HepG2 (cell line): ENCODE results near the gene SLC35F1. TPM values are rescaled to one million over a fixed set of nuclear protein-coding genes. Genes with fewer than 3 reads are reported as not detected.

Experiments used
- ATAC-seq: fragments of 200-7000 bp; cut with Tn5 transposase; 3 replicates; pipeline ENCODE4 v1.9.1; 2020; ENCODE audit warnings: mild to moderate bottlenecking, moderate library complexity
- BruUV-seq: library from RNA; stranded (reverse); fragments of 400-500 nt; replicated peaks from 2 replicates; lab custom pipeline; 2021; lab: Mats Ljungman, UMichigan
- CTCF ChIA-PET: fragments of 300-600 bp; formaldehyde crosslinking; extraction: SDS; loops from one replicate; lab custom pipeline; 2021; ENCODE audit warnings: low total read pairs, inconsistent platforms, low intra/inter-chr PET ratio; lab: Yijun Ruan, JAX
- POLR2A ChIA-PET: fragments of 350-600 bp; sonication (Branson Sonifier 250); formaldehyde crosslinking; loops from one replicate; lab custom pipeline; 2020; ENCODE audit warnings: antibody characterized with exemption, inconsistent platforms; lab: Yijun Ruan, JAX
- DNase-seq: peaks from one replicate; pipeline ENCODE4 v3.0.0-alpha.2; 2015; ENCODE audit warnings: low spot score
- FAIRE-seq: peaks from 3 replicates; lab custom pipeline; 2011; peaks lifted over from hg19 to GRCh38; lab: Jason Lieb, UNC
- H2AFZ ChIP-seq: one replicate; pipeline ENCODE4 v1.6.1; 2011; ENCODE audit warnings: low read length, inconsistent platforms
- H3K27ac ChIP-seq: fragments of 300-600 bp; 3 replicates; pipeline ENCODE4 v1.8.0; 2011; ENCODE audit warnings: mixed run types, mild to moderate bottlenecking, mixed read lengths, low read length, inconsistent platforms; ENCODE audit not compliant: insufficient read depth; ENCODE audit errors: extremely low read length
- H3K27me3 ChIP-seq, 2 experiments: fragments of 200-600 bp in 1 of 2; 2 replicates in 1 of 2; 3 replicates in 1 of 2; pipeline versions ENCODE4 v1.6.0 to v1.8.0; 2011; ENCODE audit warnings: low read length in 2 of 2, mild to moderate bottlenecking in 2 of 2, moderate library complexity in 2 of 2, inconsistent platforms in 1 of 2; ENCODE audit not compliant: insufficient read depth in 2 of 2, control insufficient read depth in 1 of 2
- H3K36me3 ChIP-seq, 2 experiments: fragments of 200-600 bp in 1 of 2; replicated peaks in 1 of 2; 2 replicates in 1 of 2; 3 replicates in 1 of 2; pipeline versions ENCODE4 v1.5.1 to v1.8.0; 2011; ENCODE audit warnings: low read length in 2 of 2, inconsistent platforms in 1 of 2; ENCODE audit not compliant: insufficient read depth in 2 of 2, control insufficient read depth in 1 of 2
- H3K4me1 ChIP-seq: 2 replicates; pipeline ENCODE4 v1.5.1; 2012; ENCODE audit warnings: low read length, inconsistent platforms; ENCODE audit not compliant: insufficient read depth
- H3K4me2 ChIP-seq: 2 replicates; pipeline ENCODE4 v1.6.0; 2011; ENCODE audit warnings: low read depth, low read length, inconsistent platforms
- H3K4me3 ChIP-seq, 3 experiments: fragments of 200-600 bp in 1 of 3; sonication (generic), shearing (Covaris generic) in 1 of 3; replicated peaks in 1 of 3; 2 replicates each; pipeline ENCODE4 v1.5.1; 2011 to 2016; ENCODE audit warnings: low read length in 3 of 3, inconsistent platforms in 2 of 3, low read depth in 2 of 3, mild to moderate bottlenecking in 2 of 3, control low read depth in 1 of 3, mixed read lengths in 1 of 3; ENCODE audit not compliant: insufficient read depth in 1 of 3
- H3K79me2 ChIP-seq: one replicate; pipeline ENCODE4 v1.6.1; 2011; ENCODE audit warnings: low read length, inconsistent platforms; ENCODE audit not compliant: insufficient read depth
- H3K9ac ChIP-seq: 2 replicates; pipeline ENCODE4 v1.6.0; 2011; ENCODE audit warnings: mild to moderate bottlenecking, low read depth, low read length, inconsistent platforms; ENCODE audit not compliant: insufficient read depth
- H3K9me3 ChIP-seq: 2 replicates; pipeline ENCODE4 v1.5.1; 2012; ENCODE audit warnings: mild to moderate bottlenecking, low read length
- H4K20me1 ChIP-seq: 2 replicates; pipeline ENCODE4 v1.6.0; 2011; ENCODE audit warnings: inconsistent platforms, mild to moderate bottlenecking, low read length, moderate library complexity; ENCODE audit not compliant: insufficient read depth
- ARHGAP35 ChIP-seq: sonication (generic); formaldehyde crosslinking; IDR thresholded peaks from 2 replicates; pipeline ENCODE4 v1.9.0; 2022; ENCODE audit warnings: mild to moderate bottlenecking, inconsistent platforms, moderate library complexity, missing genetic modification reagents, borderline replicate concordance
- FOXM1 ChIP-seq: sonication (generic); formaldehyde crosslinking; IDR thresholded peaks from 2 replicates; pipeline ENCODE4 v1.5.0; 2020; ENCODE audit warnings: missing genetic modification reagents
- HNF4A ChIP-seq: sonication (generic); formaldehyde crosslinking; IDR thresholded peaks from 2 replicates; pipeline ENCODE4 v1.4.0; 2020; ENCODE audit warnings: missing genetic modification reagents
- HNRNPUL1 ChIP-seq: fragments of 200-400 bp; formaldehyde crosslinking; IDR thresholded peaks from 2 replicates; pipeline ENCODE4 v1.6.1; 2017; ENCODE audit warnings: low read depth, mild to moderate bottlenecking, low read length, moderate library complexity
- KDM4B ChIP-seq: sonication (generic); formaldehyde crosslinking; IDR thresholded peaks from 2 replicates; pipeline ENCODE4 v1.4.0; 2020; ENCODE audit warnings: missing genetic modification reagents
- MAFK ChIP-seq, 2 experiments: IDR thresholded peaks in 1 of 2; conservative IDR thresholded peaks in 1 of 2; 2 replicates each; pipeline ENCODE4 v1.6.1; 2011; ENCODE audit warnings: improper control_type of control experiment in 2 of 2, low read length in 2 of 2
- SRF ChIP-seq: IDR thresholded peaks from 2 replicates; pipeline ENCODE4 v1.6.1; 2011; ENCODE audit warnings: mild to moderate bottlenecking, low read depth, low read length, moderate library complexity
- STAT5B ChIP-seq: sonication (generic); formaldehyde crosslinking; IDR thresholded peaks from 2 replicates; pipeline ENCODE4 v1.4.0; 2020; ENCODE audit warnings: missing genetic modification reagents
- USF2 ChIP-seq, 2 experiments: sonication (generic) in 1 of 2; formaldehyde crosslinking in 1 of 2; IDR thresholded peaks; 2 replicates each; pipeline versions ENCODE4 v1.5.1 to v1.6.1; 2011 to 2020; ENCODE audit warnings: borderline replicate concordance in 1 of 2, low read depth in 1 of 2, low read length in 1 of 2, mild to moderate bottlenecking in 1 of 2, missing genetic modification reagents in 1 of 2, moderate library complexity in 1 of 2
- ZFP90 ChIP-seq: sonication (generic); formaldehyde crosslinking; IDR thresholded peaks from 2 replicates; pipeline ENCODE4 v1.8.0; 2022; ENCODE audit warnings: missing genetic modification reagents, mild to moderate bottlenecking, inconsistent platforms, borderline replicate concordance
- ZNF564 ChIP-seq: sonication (generic); formaldehyde crosslinking; IDR thresholded peaks from 2 replicates; pipeline ENCODE4 v1.8.1; 2023; ENCODE audit warnings: mild to moderate bottlenecking, missing genetic modification reagents
- ZNF740 ChIP-seq: sonication (generic); formaldehyde crosslinking; IDR thresholded peaks from 2 replicates; pipeline ENCODE4 v1.4.0; 2020; ENCODE audit warnings: missing genetic modification reagents
- ZNF747 ChIP-seq: sonication (generic); formaldehyde crosslinking; IDR thresholded peaks from 2 replicates; pipeline ENCODE4 v1.8.1; 2023; ENCODE audit warnings: missing genetic modification reagents, mild to moderate bottlenecking, borderline replicate concordance
- WGBS: methylation state at CpG from one replicate; pipeline ENCODE4 v1.1.6; 2017; ENCODE audit warnings: low lambda C conversion rate; 5-methylcytosine and 5-hydroxymethylcytosine counted together
- in situ Hi-C: cut with HindIII; loops from 2 replicates; pipeline ENCODE4 v1.10.0; 2017; ENCODE audit warnings: low pct_unique_long_range_greater_than_20kb; ENCODE audit not compliant: extremely low pct_ligation_motif_present
- intact Hi-C: fragments of 100-400 bp; cut with micrococcal nuclease; formaldehyde crosslinking; loops from one replicate; pipeline ENCODE4 v1.10.0; 2022; ENCODE audit not compliant: unreplicated experiment
- polyA plus RNA-seq, 8 experiments: library from polyadenylated mRNA; depleted of rRNA in 3 of 8; stranded (reverse) in 7 of 8; unstranded in 1 of 8; fragments of >200 nt; fragmentation: Illumina TruSeq in 4 of 8; extraction: Trizol in 4 of 8; gene quantifications; 2 replicates each; pipeline versions ENCODE4 v1.2.1 to v1.2.3, GENCODE V29; 2011 to 2016; ENCODE audit warnings: low read depth in 4 of 8, missing spikeins in 1 of 8, mixed read lengths in 1 of 8; ENCODE audit not compliant: insufficient read depth in 1 of 8
- total RNA-seq, 5 experiments: library from RNA; depleted of rRNA; stranded (reverse); fragments of >200 nt; fragmentation: Illumina TruSeq; extraction: Trizol; gene quantifications; 2 replicates each; pipeline ENCODE4 v1.2.3, GENCODE V29; 2016; ENCODE audit warnings: low read depth in 1 of 5

SLC35F1 gene
- total and polyA plus RNA-seq, 2 of the 13 experiments (the other 11 are each of a cell fraction or from before 2014, with no cell fraction given): 0.01 TPM; not detected in 1

DNA sequence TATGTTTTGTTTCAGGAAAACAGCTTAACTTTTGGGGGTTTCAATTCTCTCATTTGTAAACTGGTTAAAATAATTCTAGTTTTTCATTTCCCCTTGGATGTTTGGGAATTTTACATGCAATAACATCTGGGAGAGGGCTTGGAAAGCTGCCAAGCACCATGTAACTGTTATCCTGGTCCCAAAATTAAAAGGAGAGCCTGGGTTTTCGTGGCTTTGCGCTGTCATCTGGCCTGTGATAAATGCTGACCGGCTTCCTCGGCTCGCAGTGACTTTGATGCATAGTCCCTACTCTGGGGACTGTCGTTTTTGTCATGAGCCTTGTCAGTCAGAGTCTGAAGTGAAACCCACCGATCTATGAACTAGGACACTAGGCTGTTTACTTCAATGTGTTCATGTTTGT is 12.2 kb downstream of the SLC35F1 start:
- Histone ChIP-seq H4K20me1 (no peaks in the 10 kb centered on the region), H3K36me3 (no peaks in the 10 kb centered on the region), H3K4me2 (no peak overlapping the region), H3K79me2 (no peaks in the 10 kb centered on the region), H2AFZ (no peak overlapping the region), H3K27me3 (peaks cover 0 to 6% of the 10 kb centered on the region in 2 experiments; a peak in 2 of 5 replicates), H3K9me3 (no peaks in the 10 kb centered on the region), H3K9ac (no peak overlapping the region), H3K4me3 (no peak overlapping the region), H3K27ac (no peak overlapping the region), H3K4me1 (peaks cover 12% of the 10 kb centered on the region)
- in situ Hi-C loops (no loop called here), intact Hi-C loops (no loop called here)
- no peak for DNase-seq
- POLR2A ChIA-PET: no interaction called here
- CTCF ChIA-PET: no interaction called here
- TF ChIP-seq ZNF747 (CRISPR knock-in tag) (no peak), MAFK (conservative IDR thresholded peaks at IDR 0.05 in 1 of 2, IDR thresholded peaks at IDR 0.05 in 1 of 2; ENCODE audit: low read length in 2 of 2) (0 out of 4 replicates have a peak, but pooled peaks of 1 of the 2 experiments have one; percentile 6), ZNF740 (CRISPR knock-in tag) (no peak), STAT5B (CRISPR knock-in tag) (no peak), FOXM1 (no peak)
- WGBS: 18% methylated on average over 7 of the region's 7 CpGs
- FAIRE-seq: no peak
- no TSS peak for BruUV-seq
- no peak for ATAC-seq

DNA sequence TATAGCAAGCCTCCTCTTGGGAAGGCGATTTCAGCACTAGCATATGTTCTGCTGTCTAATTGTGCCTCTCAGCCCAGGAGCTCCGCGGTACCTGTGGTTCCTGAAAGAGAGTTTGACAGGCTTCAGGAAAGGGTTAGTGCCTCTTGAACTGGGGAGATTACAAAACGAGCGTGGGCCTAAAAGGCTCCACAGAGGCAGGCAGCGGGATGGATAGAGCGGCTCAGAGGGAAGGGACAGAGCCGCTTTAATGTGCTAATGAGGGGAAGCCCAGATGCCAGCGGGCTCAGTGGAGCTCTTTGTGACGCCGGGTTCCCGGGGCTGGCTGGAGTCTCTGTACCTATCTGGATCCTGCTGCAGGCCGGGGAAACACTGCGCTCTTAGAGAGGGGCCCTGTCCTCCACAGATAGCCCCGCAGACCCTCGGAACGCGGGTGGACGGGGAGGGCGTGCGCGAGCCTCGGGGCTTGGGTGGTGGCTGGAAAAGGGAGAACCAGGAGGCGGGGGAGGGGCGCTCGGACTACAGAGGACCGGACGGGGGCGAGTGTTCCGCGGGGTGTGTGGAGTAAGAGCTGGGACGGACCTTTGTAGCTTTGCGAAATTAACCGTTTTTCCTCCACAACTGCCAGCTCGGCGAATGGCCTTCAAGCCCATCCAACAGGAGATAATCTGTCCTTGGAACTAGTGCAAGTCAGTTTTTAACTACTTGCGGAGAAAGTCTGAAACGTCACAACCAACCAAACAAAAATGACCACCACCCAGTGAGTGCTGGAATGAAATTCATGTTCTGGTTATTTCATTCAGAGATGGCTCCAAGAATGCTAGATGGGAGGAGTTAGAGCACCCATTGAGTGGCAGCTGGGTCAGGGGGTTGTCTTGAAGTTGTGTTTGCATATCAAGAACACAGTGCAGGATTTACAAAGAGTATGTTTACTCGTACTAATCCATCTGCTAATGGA is 13.0 kb downstream of the SLC35F1 start:
- Histone ChIP-seq H3K27me3 (peaks cover 0 to 6% of the 10 kb centered on the region in 2 experiments; a peak in 2 of 5 replicates), H4K20me1 (no peaks in the 10 kb centered on the region), H3K79me2 (no peaks in the 10 kb centered on the region), H2AFZ (no peak overlapping the region), H3K9me3 (no peaks in the 10 kb centered on the region), H3K4me3 (peak overlapping the region; percentile 30 to 61 (median 44)), H3K9ac (no peak overlapping the region), H3K36me3 (no peaks in the 10 kb centered on the region), H3K4me2 (peak overlapping the region; percentile 73), H3K4me1 (peaks cover 12% of the 10 kb centered on the region), H3K27ac (no peak overlapping the region)
- BruUV-seq: no TSS peak
- WGBS: 3% methylated on average over 33 of the region's 39 CpGs
- peak; percentile 56 for DNase-seq
- intact Hi-C loops (no loop called here), in situ Hi-C loops (no loop called here)
- FAIRE-seq: peak; percentile 70
- CTCF ChIA-PET: no interaction called here
- POLR2A ChIA-PET: no interaction called here
- ATAC-seq: peak; percentile 90
- TF ChIP-seq ARHGAP35 (CRISPR knock-in tag): no peak
- TF ChIP-seq USF2 (IDR thresholded peaks at IDR 0.05; ENCODE audit: low read depth, low read length): no peak
- TF ChIP-seq USF2 (CRISPR knock-in tag; IDR thresholded peaks at IDR 0.05; ENCODE audit: borderline replicate concordance): no peak
- TF ChIP-seq KDM4B: no peak
- no peak for TF ChIP-seq HNF4A (CRISPR knock-in tag)
- no peak for TF ChIP-seq SRF
- TF ChIP-seq ZFP90 (CRISPR knock-in tag): no peak
- TF ChIP-seq ZNF564: no peak
- TF ChIP-seq HNRNPUL1: no peak
